Activated effector memory CD4-positive, alpha-beta T cell treated with Interleukin-2 at 50 U/mL for 16 hours (primary cell): Measurements from ENCODE around the gene USP36.
"Not testable (repeated sequence)": the region's sequence is repeated elsewhere in the genome, so short reads cannot be mapped to it uniquely, and the experiment has no call there.

ENCODE experiments used
- DNase-seq: peaks from one replicate; pipeline ENCODE4 v3.0.0-alpha.2; 2020

USP36 gene

DNA sequence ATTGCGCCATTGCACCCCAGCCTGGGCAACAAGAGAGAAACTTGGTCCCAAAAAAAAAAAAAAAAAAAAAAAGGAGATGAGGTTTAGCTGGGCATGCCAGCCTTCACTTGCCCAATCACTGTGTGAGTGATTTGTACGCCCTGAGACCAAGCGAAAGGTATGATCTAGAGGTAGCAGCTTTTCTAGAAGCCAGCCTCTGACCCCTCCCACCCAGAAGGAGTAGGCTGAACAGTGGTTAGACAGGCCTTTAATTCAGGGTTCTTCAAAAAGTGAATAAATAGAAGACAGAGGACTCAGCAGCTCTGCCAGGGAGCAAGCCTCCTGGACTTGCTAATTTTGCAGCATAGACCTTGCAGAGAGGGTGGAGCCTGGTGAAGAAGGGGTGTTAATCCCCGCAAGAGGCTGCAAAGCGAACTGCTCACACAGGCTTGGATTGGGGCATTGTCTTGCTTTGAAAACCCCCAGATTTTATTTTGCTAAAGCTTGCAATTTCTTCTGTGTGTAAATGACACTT is 51.4 kb downstream of the USP36 start:
- DNase-seq, result no peak

DNA sequence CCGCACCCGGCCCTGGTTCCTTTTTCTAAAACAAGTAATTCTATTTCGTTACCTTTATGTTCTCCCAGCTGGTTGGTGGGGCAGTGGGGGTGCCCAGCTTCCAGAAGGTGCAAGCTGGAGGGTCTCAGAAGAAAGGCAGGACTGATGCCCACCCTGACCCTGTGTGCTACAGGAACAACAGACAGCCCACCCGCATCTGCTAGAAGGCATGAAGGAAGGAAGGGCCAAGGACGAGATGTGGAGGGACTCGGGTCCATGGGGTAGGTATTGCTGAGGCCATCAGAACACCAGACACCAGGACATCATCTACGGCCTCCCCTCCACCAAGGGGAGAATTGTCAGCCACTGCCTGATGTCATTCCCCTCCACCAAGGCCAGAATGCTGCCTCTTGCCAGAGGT is 52.2 kb downstream of the USP36 start:
- DNase-seq, result no peak

DNA sequence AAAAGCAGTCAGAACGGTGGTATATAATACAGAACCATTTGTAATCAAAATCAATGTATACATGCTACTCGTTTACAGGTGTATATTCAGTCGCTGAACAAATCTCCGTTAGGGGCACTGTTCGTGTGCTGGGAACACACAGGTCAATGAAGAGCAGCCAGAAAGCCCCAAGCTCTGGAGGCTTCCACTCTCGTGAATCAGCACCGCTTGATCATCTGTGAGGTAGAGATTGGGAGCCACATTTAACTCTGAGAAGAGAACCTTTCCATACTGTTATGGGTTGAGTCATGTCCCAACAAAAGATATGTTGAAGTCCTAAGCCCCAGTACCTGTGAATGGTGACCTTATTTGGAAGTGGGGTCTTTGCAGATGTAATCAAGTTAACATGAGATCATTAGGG is 53.2 kb downstream of the USP36 start:
- no peak for DNase-seq

DNA sequence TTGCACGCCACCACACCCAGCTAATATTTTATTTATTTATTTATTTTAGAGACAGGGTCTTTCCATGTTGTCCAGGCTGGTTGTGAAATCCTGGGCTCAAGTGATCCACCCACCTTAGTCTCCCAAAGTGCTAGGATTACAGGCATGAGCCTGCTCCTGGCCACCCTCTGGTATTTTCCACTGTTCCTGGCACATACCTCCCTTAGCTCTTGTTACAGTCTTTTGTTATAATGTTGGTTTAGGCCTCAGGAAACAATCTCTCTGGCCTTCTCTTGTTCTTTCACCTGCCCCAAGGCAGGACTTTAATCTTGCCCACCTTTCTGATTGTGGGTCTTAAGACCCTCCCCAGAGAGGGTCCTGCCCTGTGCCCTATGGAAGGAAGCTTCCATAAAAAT is 55.0 kb downstream of the USP36 start:
- DNase-seq, result no peak

DNA sequence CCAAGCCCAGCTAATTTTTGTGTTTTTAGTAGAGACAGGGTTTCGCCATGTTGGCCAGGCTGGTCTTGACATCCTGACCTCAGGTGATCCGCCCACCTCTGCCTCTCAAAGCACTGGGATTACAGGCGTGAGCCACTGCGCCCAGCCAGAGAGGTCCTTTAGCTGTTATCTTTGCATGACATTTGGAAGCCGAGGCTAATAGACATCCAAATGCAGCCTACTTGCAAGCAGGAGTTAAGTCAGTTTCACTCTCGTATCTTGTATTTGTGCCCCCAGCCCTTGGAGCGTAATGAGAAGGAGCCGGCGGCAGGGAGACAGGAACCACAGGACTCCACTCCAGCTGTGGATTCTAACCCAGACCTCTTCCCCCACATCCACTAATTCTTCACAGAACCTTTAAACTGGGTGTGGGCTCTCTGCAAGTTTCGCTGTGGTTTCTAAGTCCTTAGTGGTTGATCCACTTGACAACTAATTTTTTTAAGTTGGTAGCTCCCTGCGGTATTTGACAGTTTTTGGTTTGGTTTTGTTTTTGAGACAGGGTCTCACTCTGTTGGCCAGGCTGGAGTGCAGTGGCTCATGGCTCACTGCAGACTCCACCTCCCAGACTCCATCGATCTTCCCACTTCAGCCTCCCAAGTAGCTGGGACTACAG is 55.5 kb downstream of the USP36 start:
- DNase-seq, result no peak

DNA sequence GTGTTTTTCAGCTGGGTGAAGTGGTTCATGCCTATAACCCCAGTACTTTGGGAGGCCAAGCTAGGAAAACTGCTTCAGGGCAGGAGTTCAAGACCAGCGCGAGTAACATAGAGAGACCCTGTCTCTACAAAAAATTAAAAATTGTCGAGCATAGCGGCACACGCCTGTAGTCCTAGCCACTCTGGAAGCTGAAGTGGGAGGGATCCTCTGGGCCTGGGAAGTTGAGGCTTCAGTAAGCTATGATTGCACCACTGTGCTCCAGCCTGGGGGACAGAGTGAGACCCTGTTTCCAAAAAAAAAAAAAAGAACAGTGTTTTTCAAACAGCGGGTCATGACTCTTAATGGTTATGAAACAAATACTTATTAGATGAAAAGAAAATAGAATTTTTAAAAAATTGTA is 56.3 kb downstream of the USP36 start:
- no peak for DNase-seq

DNA sequence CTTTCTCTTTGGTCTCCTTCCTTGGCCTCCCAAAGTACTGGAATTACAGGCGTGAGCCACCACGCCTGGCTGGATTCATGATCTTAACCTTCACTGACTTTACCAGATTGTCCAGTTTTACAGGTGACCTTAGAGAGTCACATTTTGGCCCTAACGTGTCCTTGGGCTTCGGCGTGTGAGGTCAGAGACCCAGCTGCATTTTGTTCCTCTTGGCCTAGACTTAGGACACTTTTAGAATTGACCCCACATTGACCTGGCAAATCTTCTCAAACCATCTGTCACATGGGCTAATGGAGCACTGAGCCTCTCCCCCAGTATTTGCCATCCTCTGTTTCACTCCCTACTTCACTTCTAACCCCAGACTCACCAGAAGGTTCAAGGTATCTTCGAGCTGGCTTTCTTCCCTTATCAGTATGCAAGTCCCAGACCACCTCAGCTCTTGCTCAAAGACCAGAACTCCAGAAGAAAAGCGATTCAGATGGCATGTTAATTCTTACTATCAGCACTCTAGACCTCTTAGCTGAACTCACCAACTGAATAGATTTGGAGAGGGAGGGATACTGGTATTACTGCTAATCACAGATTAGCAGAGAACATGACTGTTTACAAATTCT is 56.8 kb downstream of the USP36 start:
- DNase-seq, result no peak

DNA sequence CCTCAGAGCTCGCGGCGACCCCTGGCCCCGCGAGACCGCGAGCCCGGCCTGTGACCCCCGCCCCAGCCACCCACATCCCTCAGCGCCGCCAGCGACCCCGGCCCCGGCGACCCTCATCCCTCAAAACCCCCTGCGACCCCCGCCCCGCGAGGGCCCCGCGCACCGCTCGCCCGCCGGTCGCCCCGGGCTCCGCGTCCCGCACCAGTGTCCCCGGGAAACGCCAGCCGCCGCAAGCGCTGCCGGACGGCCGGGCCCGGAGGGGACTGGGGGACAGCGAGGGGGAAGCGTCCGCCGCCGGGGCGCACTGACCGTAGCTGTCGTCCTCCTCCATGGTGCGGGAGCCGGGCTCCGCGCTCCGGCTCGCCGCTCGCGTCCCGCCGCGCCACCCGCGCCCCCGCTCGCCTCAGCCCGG is 58.7 kb downstream of the USP36 start, which contains the start of gene CYTH1:
Gene CYTH1 (minus strand): TSS at position 381 of the 412 bp plus-strand sequence. CDS start 50 bp downstream, at position 331.
- no peak for DNase-seq

DNA sequence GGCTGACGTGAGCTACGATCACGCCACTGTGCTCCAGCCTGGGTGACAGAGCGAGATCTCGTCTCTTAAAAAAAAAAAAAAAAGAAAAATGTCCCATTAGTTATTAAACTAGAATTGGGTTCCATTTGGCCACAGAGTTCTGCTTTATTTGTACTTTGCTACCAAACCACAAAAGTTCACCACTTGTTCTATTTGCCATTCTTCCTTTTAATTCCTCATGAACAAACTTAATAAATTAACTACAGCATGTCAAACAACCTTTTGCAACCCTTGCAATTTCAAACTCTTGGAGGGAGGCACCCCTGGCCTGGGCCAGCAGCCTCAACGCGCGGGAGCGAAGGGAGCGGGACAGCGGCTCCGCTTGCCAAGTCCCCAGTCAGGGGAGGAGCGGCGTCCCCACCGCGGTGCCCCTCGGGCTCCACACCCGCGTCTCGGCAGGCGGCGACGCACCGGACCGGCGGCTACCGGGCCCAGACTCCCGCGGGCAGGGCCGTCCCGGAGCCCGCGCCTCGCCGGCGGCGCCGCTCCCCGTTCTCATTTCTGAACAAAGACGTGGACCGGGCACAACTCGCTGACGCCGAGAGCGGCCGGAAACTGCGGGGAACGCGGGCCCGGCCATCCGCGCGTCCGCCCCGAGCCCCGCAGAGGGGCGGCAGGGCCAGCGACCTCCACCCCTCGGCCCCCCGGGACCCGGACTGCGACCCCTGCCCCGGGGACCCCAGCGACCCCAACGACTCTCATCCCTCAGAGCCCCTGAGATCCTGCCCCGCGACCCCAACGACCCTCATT is 59.3 kb downstream of the USP36 start:
- DNase-seq, result no peak

DNA sequence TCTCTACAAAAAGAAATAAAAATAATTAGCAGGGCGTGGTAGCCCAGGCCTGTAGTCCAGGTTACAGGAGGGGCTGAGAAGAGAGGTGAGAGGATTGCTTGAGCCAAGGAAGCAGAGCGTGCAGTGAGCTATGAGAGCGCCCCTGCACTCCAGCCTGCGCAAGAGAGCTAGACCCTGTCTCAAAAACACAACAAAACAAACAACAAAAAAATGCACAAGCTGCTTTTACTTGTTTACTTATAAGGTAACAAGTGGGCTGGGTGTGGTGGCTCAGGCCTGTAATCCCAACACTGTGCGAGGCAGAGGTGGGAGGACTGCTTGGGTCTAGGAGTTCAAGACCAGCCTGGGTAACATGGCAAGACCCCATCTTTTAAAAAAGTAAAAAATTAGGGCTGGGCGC is 60.3 kb downstream of the USP36 start:
- no peak for DNase-seq

DNA sequence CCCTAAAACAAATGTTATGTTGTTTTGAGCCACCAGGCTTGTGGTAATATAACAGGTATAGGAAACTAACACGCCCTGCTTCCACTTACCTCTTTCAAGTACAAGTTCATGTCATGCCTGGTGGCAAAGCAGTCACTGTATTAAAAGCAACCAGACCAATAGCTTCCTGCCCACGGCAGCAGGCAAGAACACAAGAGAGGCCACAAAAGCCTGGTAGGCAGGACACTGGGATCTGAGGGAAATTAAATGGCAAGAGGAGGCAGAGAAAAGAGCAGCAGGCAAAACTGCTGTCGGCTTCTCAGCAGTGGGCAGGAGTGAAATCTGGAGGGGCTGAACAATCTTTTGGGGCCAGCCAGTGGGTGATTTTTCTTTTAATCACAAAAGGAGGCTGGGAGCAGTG is 60.8 kb downstream of the USP36 start:
- peak; percentile 58 for DNase-seq

DNA sequence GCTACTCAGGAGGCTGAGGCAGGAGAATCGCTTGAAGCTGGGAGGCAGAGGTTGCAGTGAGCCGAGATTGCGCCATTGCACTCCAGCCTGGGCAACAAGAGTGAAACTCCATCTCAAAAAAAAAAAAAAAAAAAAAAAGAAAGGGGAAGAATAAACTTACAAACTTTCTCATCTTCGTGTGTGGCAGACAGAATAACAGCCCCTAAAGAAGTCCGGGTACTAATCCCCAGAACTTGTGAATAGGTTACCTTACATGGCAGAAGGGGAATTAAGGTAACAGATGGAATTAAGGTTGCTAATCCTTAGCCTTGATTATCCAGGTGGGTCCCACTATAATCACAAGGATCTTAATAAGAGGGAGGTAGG is 61.3 kb downstream of the USP36 start:
- not testable (repeated sequence) for DNase-seq

DNA sequence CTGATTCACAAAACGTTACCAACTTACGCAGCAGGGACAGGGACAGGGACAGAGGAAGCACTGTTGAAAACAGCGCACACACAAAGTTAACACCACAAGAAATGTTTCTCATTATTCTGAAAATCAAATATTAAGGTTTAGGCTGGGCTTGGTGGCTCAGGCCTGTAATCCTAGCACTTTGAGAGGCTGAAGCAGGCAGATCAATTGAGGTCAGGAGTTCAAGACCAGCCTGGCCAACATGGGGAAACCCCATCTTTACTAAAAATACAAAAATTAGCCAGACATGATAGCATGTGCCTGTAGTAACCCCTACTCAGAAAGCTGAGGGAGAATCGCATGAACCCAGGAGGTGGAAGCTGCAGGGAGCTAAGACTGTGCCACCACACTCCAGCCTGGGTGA is 62.7 kb downstream of the USP36 start:
- no peak for DNase-seq

DNA sequence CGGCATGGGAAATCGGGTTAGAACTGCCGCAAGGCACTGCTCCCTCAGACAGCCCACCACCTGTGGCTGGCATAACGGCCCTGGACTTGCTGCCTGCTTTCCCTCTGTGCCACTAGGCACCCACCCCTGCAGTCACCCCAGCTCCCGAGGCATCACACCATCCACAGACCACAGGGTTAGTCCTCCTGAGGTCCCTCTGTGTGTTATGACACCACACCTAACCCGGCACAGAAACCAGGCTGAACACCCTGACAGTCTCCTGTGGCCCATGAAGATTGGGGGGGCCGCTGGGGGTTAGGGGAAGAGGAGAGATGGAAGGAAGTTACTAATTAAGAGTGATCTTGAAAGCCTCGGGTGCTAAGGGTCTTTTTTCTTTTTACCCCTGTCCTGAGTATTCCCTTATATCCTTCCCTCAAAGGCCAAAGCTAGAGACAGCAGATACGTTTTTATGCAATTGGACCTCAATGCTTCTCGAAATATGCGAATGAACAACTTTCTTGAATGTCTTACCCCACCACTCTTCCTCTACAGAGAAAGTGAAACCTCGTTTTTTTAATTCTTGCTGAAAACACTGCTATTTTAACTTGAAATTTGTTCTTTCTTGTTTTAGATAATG is 65.5 kb downstream of the USP36 start:
- peak; percentile 51 for DNase-seq

DNA sequence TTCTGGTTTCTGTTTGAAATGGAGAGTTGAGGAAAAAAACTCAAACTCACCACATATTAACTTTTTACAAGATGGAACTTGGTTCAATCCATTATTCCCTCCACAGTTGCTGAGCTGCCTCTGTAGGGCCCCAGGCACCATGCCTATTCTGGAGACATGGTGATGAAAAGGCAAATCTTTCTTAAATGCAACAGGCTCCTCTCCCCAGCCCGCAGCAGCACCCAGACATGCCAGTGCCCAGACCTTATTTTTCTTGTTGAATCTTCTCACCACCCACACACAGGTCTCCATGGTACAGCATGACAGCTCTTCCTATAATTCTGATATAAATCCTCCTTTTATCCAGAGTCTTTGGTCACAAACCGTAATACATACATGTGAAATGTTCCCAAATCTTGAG is 66.2 kb downstream of the USP36 start:
- DNase-seq, result no peak

DNA sequence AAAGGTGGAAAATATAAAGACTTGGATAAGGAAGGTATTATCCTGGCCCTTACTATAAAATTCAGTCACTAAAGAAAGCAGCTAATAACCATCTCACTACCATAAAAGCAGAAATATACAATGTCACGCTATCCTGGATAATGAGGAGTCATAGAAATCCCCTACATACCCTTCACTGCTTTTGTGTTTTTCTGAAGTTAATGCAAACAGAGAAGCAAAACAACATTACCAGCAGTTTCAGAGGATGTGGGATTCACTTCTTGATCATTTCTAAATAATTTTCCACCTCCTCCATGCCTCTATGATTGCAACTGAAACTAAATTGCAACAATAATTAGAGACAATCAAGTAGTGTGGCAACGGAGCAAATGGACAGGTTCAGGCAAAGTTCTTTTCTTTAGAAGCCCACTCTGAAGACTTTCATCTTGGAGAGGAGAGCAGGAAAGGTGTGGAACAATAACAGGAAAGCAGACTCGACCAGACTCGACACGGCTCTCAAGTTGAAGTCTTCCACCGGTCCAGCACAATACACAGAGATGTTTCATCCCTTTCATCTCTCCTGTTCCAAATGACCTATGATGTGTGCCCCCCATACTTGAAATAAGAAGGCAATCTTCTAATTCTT is 68.7 kb downstream of the USP36 start:
- DNase-seq, result no peak

DNA sequence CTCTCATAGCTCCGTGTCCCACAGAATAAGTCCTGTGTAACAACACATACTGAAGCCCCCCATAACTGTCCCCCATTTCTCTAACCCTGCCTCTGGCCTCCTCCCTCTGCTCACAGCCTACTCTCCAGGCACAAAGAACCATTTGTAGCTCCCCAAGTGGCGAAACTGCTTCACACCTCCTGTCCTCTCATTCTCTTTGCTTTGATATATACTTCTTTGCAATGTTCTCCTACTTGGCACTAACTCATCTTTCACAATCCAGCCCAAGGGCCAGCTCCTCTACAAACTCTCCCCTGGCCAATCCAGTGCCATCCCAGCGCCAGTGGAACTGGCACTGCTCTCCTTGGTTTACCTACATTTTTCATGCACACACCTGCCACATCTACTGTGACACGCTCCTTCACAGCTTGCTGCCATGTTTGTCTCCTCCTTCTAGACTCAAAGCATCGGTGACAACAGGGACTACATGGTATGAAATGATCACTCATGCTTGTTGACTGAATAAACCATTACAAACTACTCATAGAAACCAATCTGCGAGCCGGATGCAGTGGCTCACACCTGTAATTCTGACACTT is 71.3 kb downstream of the USP36 start:
- DNase-seq, result no peak

DNA sequence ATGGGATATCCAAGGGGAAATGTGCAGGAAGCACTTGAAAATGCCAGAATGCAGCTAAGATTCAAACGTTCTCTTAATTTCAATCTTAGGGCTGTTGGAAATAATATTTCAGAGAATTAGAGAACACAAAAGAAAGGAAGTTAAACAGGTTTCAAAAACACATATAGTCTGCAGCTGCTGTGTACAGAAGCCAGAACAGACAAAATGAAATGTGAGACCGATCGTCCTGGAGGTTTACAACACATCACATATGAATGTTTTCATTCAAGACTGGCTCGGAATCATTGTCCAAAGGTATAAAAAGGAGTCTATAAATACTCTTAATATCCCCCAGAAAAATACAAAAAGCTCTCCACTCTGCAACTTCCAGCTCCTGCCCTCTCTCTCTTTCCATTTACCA is 72.8 kb downstream of the USP36 start:
- no peak for DNase-seq

DNA sequence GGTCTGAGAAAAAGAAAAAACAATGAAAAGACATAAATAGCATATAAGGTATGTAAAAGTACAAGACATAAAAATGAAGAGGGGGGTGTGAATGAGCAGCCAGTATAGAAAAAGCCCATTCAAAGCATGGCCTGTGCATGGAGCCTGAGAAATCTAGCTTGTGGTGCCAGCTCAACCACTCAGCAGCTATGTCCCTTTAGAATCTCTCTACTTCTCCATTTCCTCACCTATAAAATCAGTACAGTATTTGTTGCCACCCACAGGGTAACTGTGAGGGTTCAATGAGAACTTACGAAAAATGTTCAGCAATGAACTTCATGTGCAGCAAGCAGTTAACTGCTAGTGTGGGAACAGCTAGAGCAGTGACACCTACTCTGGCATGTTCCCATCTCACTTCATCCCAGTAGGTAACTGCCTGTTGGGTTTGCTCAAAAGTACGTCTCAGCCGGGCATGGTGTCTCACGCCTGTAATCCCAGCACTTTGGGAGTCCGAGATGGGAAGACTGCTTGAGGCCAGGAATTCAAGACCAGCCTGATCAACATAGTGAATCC is 73.8 kb downstream of the USP36 start:
- no peak for DNase-seq

DNA sequence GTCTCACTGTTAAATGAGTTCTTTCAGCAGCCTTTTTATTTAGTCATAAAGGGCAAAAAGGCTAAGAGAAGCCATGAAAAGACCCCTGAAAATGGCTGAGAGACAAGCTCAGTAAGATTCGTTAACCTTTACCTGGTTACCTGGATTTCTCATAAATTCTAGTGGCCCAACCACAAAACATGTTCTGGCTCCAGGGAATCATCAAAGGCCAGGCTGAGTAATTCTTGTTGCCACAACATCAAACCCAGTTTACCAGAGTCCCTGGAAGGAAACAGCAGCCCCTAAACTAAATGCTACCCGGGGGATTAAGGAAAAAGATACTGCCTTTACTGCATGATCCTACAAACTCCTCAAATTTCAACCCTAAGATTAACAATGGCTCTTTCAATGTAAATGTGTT is 74.4 kb downstream of the USP36 start:
- DNase-seq, result no peak

DNA sequence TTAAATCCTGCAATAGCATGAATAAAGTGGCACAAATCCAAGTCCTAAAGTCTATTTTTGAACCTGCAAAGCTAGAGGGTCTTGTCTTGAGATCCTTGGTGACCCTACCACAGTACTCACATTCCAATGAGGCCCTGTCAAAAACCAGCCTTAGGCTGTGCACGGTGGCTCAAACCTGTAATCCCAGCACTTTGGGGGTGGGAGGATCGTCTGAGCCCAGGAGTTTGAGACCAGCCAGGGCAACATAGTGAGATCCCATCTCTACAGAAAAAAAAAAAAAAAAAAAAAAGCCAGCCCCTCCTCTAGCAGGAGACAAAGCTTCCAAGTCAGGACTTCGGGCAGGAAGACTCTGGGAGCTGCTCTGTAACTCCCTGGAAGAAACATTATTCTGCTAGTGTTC is 74.8 kb downstream of the USP36 start:
- no peak for DNase-seq

DNA sequence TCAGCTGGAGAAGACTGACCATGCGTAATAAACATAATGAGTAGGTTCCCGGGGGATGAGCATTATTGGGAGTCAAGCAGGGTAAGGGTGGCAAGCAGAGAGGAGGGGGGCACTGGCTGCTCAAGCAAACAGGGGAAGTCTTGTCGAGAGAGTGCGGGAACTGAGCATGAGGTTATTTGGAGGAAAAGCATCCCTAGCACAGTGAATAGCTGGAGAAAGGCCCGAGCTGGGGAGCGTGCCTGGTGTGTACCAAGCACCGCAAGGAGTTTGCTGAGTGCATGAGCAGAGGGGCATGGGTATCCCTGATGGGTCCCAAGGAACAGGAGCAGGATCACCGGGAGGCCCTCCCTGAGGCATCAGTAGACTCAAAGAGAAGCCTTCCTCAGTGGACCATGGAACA is 75.7 kb downstream of the USP36 start:
- no peak for DNase-seq
